HG02885 (cell line): ENCODE measurements around the gene LHB.
A peak's percentile ranks its signal among the peaks of the same experiment; 100 is the strongest.

ENCODE experiments used
- ATAC-seq: cut with Tn5 transposase; IDR thresholded peaks from one replicate; pipeline ENCODE4 v1.9.1; 2021; ENCODE audit warnings: mild to moderate bottlenecking; ENCODE audit not compliant: unreplicated experiment, poor library complexity

Gene LHB

GRCh38 chr19:48986211-48986610 is 30.7 kb downstream of the LHB start:
- ATAC-seq, result no peak

- no peak for ATAC-seq
Observed at GRCh38 chr19:48985711-48986110, 31.2 kb downstream of the LHB start.

- ATAC-seq, result no peak
Observed at GRCh38 chr19:48982280-48982679, 34.6 kb downstream of the LHB start.

GRCh38 chr19:48977061-48977460 is 39.8 kb downstream of the LHB start:
- no peak for ATAC-seq

GRCh38 chr19:48975947-48976847 is 40.7 kb downstream of the LHB start:
- ATAC-seq, result no peak

- peak; percentile 41 for ATAC-seq
Observed at GRCh38 chr19:48970923-48971395, 45.9 kb downstream of the LHB start.

- no peak for ATAC-seq
Observed at GRCh38 chr19:48970139-48970766, 46.6 kb downstream of the LHB start.

- ATAC-seq, result no peak
Observed at GRCh38 chr19:48969276-48970138, 47.4 kb downstream of the LHB start.

- ATAC-seq, result no peak
Observed at GRCh38 chr19:48968813-48969218, 48.1 kb downstream of the LHB start.

GRCh38 chr19:48968179-48968661 is 48.7 kb downstream of the LHB start:
- ATAC-seq, result no peak

- no peak for ATAC-seq
Observed at GRCh38 chr19:48967346-48968178, 49.3 kb downstream of the LHB start.

GRCh38 chr19:48966541-48967345 is 50.1 kb downstream of the LHB start:
- no peak for ATAC-seq
